ENCODE results near the gene MGME1. TPM values are rescaled to one million over a fixed set of nuclear protein-coding genes. Genes with fewer than 3 reads are reported as not detected.

The MGME1 gene
- total and polyA plus RNA-seq, 2 of the 13 experiments (the other 11 are each of a cell fraction or from before 2014, with no cell fraction given), result 36.7 to 66.6 TPM

DNA sequence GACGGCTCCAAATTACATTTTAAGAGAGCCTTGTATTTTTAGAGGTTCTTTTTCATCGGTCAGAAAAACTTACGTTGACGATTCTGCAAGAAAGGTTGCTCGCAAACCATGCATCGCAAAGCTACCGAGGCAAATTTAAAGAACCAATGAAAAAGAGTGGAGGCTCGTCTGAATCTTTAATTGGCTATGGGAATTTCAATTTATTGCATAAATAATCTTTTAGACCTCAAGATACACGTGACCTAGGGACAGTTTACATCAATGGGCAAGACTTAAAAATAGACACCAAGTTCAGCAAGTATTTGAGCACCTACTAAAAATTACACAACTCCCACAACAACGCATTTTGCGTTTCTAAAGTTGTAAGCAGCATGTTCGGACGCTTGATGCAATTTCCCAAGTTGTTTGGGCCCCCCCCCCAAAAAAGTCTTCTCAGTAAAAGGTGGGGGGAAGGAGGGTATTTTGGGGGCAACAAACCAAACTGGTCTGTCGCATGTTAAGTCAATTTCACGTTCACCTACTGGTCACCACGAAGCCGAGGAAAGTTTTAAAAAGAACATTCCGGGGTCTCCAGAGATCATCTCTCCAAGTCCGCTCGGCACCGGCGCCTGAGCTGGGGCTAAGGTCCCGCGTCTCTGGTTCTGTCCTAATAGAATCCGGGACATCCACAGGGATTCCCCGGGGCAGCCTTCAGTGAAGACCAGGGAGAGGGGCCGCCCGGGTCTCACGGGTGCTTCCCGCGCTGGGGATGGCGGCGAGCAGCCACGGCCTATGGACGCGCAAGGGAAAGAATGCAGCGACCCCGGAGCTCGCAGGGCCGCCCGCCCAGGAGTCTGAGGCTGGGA is 1.1 kb upstream of the MGME1 start (continued):
- TF ChIP-seq, protein P1, sequence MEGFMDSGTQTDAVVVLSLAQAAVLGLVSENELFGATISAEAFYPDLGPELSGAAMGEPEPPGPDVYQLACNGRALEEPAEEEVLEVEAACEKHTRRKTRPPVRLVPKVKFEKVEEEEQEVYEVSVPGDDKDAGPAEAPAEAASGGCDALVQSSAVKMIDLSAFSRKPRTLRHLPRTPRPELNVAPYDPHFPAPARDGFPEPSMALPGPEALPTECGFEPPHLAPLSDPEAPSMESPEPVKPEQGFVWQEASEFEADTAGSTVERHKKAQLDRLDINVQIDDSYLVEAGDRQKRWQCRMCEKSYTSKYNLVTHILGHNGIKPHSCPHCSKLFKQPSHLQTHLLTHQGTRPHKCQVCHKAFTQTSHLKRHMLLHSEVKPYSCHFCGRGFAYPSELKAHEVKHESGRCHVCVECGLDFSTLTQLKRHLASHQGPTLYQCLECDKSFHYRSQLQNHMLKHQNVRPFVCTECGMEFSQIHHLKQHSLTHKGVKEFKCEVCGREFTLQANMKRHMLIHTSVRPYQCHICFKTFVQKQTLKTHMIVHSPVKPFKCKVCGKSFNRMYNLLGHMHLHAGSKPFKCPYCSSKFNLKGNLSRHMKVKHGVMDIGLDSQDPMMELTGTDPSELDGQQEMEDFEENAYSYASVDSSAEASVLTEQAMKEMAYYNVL (CRISPR knock-in tag; IDR thresholded peaks at IDR 0.05; ENCODE audit: borderline replicate concordance), result no peak
- TF ChIP-seq ZNF550 (CRISPR knock-in tag; IDR thresholded peaks at IDR 0.05; ENCODE audit: borderline replicate concordance) (no peak), HNF4G (IDR thresholded peaks at IDR 0.05; ENCODE audit: borderline replicate concordance, low read depth, low read length) (no peak), HNF4G (CRISPR knock-in tag; IDR thresholded peaks at IDR 0.05; ENCODE audit: borderline replicate concordance, low read depth) (no peak), ZC3H4 (CRISPR knock-in tag; IDR thresholded peaks at IDR 0.05; ENCODE audit: borderline replicate concordance) (peak; percentile 12; the same call in 1 of the 2 replicates), ZNF33B (CRISPR knock-in tag; IDR thresholded peaks at IDR 0.05) (no peak), ZKSCAN8 (CRISPR knock-in tag; IDR thresholded peaks at IDR 0.05; ENCODE audit: borderline replicate concordance) (no peak), GATA4 (IDR thresholded peaks at IDR 0.05; ENCODE audit: borderline replicate concordance, low read depth) (no peak), SATB2 (CRISPR knock-in tag; IDR thresholded peaks at IDR 0.05) (no peak), ZNF660 (CRISPR knock-in tag; IDR thresholded peaks at IDR 0.05; ENCODE audit: borderline replicate concordance, low read depth) (no peak), CEBPG (CRISPR knock-in tag; IDR thresholded peaks at IDR 0.05) (peak; percentile 1; the same call in 1 of the 2 replicates), ZNF567 (CRISPR knock-in tag; IDR thresholded peaks at IDR 0.05; ENCODE audit: borderline replicate concordance) (no peak), SMARCE1 (IDR thresholded peaks at IDR 0.05; ENCODE audit: borderline replicate concordance) (no peak), ZNF331 (CRISPR knock-in tag; IDR thresholded peaks at IDR 0.05) (no peak), ZKSCAN5 (CRISPR knock-in tag; IDR thresholded peaks at IDR 0.05) (no peak), IKZF1 (IDR thresholded peaks at IDR 0.05) (no peak), ZNF512 (CRISPR knock-in tag; IDR thresholded peaks at IDR 0.05) (0 out of 2 replicates have a peak, but pooled peaks have one; percentile 17), ZNF20 (CRISPR knock-in tag; IDR thresholded peaks at IDR 0.05) (no peak; the same call in 1 of the 2 replicates), GPN1 (CRISPR knock-in tag; IDR thresholded peaks at IDR 0.05; ENCODE audit: borderline replicate concordance) (no peak), POLR2AphosphoS5 (IDR thresholded peaks at IDR 0.05; ENCODE audit: low read depth, low read length) (no peak), NFYB (CRISPR knock-in tag; IDR thresholded peaks at IDR 0.05) (no peak), FOSL2 (CRISPR knock-in tag; IDR thresholded peaks at IDR 0.05) (no peak), ZNF558 (CRISPR knock-in tag; IDR thresholded peaks at IDR 0.05; ENCODE audit: borderline replicate concordance) (no peak), KAT7 (CRISPR knock-in tag; IDR thresholded peaks at IDR 0.05; ENCODE audit: borderline replicate concordance) (0 out of 2 replicates have a peak, but pooled peaks have one; percentile 17), ZBTB2 (CRISPR knock-in tag; IDR thresholded peaks at IDR 0.05; ENCODE audit: low read depth) (no peak), HOXA7 (CRISPR knock-in tag; IDR thresholded peaks at IDR 0.05) (no peak), NFKB2 (CRISPR knock-in tag; IDR thresholded peaks at IDR 0.05; ENCODE audit: borderline replicate concordance) (no peak)

Data from HepG2 (cell line).